T-helper 17 cell (primary cell): ENCODE measurements around the gene EPM2AIP1. TPM values are rescaled to one million over a fixed set of nuclear protein-coding genes. Genes with fewer than 3 reads are reported as not detected.
A peak's percentile ranks its signal among the peaks of the same experiment; 100 is the strongest.
"Not testable (repeated sequence)": the region's sequence is repeated elsewhere in the genome, so short reads cannot be mapped to it uniquely, and the experiment has no call there.

Experiments
- ATAC-seq: fragments of 150-1000 bp; cut with Tn5 transposase; 2 replicates; pipeline ENCODE4 v1.10.0; 2021; ENCODE audit warnings: mild to moderate bottlenecking, moderate library complexity
- DNase-seq, 3 donors: peaks; one replicate each; pipeline versions ENCODE4 v3.0.0 to v3.0.0-alpha.2; 2020 to 2021
- H3K9me3 ChIP-seq: one replicate; pipeline ENCODE4 v1.7.0; 2013; ENCODE audit warnings: low read length, mild to moderate bottlenecking; ENCODE audit not compliant: control insufficient read depth, poor library complexity, severe bottlenecking
- H3K27ac Mint-ChIP-seq: one replicate; pipeline ENCODE4 v1.8.0; 2022; ENCODE audit warnings: mild to moderate bottlenecking, moderate library complexity, mixed read lengths
- H3K27me3 Mint-ChIP-seq: one replicate; pipeline ENCODE4 v1.8.0; 2022; ENCODE audit warnings: mixed read lengths
- H3K36me3 Mint-ChIP-seq: one replicate; pipeline ENCODE4 v1.8.0; 2022; ENCODE audit warnings: low read depth, mixed read lengths
- H3K4me1 Mint-ChIP-seq: one replicate; pipeline ENCODE4 v1.8.0; 2022; ENCODE audit warnings: mild to moderate bottlenecking, mixed read lengths
- H3K4me3 Mint-ChIP-seq: one replicate; pipeline ENCODE4 v1.8.0; 2022; ENCODE audit warnings: mild to moderate bottlenecking, moderate library complexity, mixed read lengths
- total RNA-seq, 4 donors: library from RNA in 2 of 4; stranded (reverse) in 2 of 4; gene quantifications; one replicate each; pipeline ENCODE4 v1.2.3 and lab custom pipeline; 2022 to 2026

The EPM2AIP1 gene
- total RNA-seq, 2 donors from 2014 or later = 31.8 to 32.9 TPM

DNA sequence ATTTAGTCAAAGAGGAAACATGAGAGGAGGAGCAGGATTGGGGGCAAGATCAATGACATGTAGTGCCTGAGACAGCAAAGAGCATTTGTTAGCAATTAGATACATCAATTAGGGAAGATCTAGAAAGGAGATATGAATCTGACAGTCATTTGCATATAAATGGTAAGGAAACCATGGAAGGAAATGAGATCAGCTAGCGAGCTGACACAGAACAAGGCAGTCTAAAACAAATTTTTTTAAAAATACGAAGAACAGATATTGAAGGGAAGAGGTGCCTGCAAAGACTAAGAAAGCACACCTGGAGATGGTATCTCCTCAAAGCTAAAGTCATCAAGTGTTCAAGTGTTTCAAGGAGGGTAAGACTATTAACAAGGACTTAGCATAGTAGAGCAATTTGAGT is 4.6 kb downstream of the EPM2AIP1 start:
- DNase-seq = no peak
- no peak for ATAC-seq
- Mint-ChIP-seq H3K27me3 (no peaks in the 10 kb centered on the region), H3K36me3 (peaks cover 4% of the 10 kb centered on the region), H3K4me3 (peak overlapping the region; percentile 58), H3K4me1 (peaks cover 39% of the 10 kb centered on the region), H3K27ac (peak overlapping the region; percentile 59)
- no peaks in the 10 kb centered on the region for H3K9me3 ChIP-seq

GRCh38 chr3:36981006-36981405 is 11.9 kb downstream of the EPM2AIP1 start:
- H3K9me3 ChIP-seq = no peaks in the 10 kb centered on the region
- peaks cover 10% of the 10 kb centered on the region for H3K36me3 Mint-ChIP-seq
- H3K4me3 Mint-ChIP-seq = no peak overlapping the region
- H3K27me3 Mint-ChIP-seq = no peaks in the 10 kb centered on the region
- no peak for DNase-seq
- H3K4me1 Mint-ChIP-seq = peaks cover 5% of the 10 kb centered on the region
- H3K27ac Mint-ChIP-seq = no peak overlapping the region
- ATAC-seq = no peak

DNA sequence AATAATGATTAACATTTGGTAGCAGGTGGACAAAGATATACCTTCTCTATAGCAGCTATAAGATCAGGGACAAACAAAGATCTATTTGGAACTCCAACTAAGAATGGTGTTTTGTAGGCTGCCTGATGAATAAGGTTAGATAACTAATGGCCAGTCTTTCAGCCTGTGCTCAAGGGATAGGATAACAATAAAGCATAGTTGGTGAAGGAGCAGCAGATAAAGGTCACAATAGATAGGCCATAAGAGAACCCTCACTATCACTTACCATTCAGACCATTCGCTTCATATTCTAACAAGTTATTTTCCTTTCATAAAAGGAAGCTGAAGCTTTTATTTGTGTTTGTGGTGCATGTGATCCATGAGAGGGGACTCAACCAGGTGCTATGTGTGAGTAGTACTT is 19.8 kb downstream of the EPM2AIP1 start:
- Mint-ChIP-seq H3K4me3 (no peak overlapping the region), H3K27me3 (no peaks in the 10 kb centered on the region), H3K4me1 (peaks cover 20% of the 10 kb centered on the region), H3K27ac (peak overlapping the region; percentile 11), H3K36me3 (peaks cover 2% of the 10 kb centered on the region)
- no peaks in the 10 kb centered on the region for H3K9me3 ChIP-seq
- DNase-seq = no peak
- no peak for ATAC-seq

DNA sequence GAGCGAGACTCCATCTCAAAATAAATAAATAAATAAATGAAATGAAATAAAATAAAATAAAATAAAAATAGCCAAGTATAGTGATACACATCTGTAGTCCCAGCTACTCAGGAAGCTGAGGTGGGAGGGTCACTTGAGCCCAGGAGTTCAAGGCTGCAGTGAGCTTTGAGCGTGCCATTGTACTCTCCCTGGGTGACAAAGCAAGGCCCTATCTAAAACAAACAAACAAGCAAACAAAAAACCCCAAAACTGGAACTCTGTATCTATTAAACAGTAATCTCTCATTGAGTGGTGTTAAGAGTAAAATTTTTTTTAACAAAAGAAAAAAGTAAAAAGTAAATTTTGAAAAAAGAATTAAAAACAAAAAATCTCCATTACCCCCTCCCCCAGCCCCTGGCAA is 20.8 kb downstream of the EPM2AIP1 start:
- Mint-ChIP-seq H3K4me1 (peaks cover 20% of the 10 kb centered on the region), H3K36me3 (no peaks in the 10 kb centered on the region), H3K27me3 (no peaks in the 10 kb centered on the region), H3K4me3 (no peak overlapping the region), H3K27ac (no peak overlapping the region)
- no peak for DNase-seq
- H3K9me3 ChIP-seq = no peaks in the 10 kb centered on the region
- no peak for ATAC-seq

GRCh38 chr3:36969540-36970432 is 23.1 kb downstream of the EPM2AIP1 start:
- H3K27ac Mint-ChIP-seq = peak overlapping the region; percentile 92
- H3K27me3 Mint-ChIP-seq = no peaks in the 10 kb centered on the region
- H3K4me1 Mint-ChIP-seq = peaks cover 22% of the 10 kb centered on the region
- ATAC-seq (peak; percentile 97), DNase-seq (no peak)
- H3K36me3 Mint-ChIP-seq = no peaks in the 10 kb centered on the region
- H3K4me3 Mint-ChIP-seq = peak overlapping the region; percentile 47
- H3K9me3 ChIP-seq = no peaks in the 10 kb centered on the region

DNA sequence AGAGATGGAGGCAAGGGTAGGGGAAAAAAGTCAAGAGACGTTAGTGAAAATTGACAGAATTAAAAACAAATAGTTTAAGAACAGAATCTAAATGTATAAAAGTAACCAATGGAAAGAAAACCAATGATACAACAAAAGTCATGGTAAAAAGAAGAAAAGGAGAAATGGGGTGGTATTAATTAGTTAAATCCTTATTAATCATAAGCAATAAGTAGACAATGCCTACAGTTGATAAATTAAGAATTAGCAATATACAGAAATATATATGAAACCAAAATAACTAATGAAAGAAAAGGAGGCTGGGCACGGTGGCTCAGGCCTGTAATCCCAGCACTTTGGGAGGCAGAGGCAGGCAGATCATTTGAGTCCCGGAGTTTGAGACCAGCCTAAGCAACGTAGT is 23.8 kb downstream of the EPM2AIP1 start:
- Mint-ChIP-seq H3K4me1 (peaks cover 23% of the 10 kb centered on the region), H3K4me3 (no peak overlapping the region), H3K27ac (peak overlapping the region; percentile 92), H3K27me3 (no peaks in the 10 kb centered on the region), H3K36me3 (no peaks in the 10 kb centered on the region)
- DNase-seq (no peak), ATAC-seq (no peak)
- no peaks in the 10 kb centered on the region for H3K9me3 ChIP-seq

- Mint-ChIP-seq H3K4me1 (peaks cover 16% of the 10 kb centered on the region), H3K36me3 (no peaks in the 10 kb centered on the region), H3K4me3 (no peak overlapping the region), H3K27me3 (no peaks in the 10 kb centered on the region), H3K27ac (no peak overlapping the region)
- ATAC-seq = no peak
- no peak for DNase-seq
- no peaks in the 10 kb centered on the region for H3K9me3 ChIP-seq
Observed at GRCh38 chr3:36965440-36965839, 27.5 kb downstream of the EPM2AIP1 start.

DNA sequence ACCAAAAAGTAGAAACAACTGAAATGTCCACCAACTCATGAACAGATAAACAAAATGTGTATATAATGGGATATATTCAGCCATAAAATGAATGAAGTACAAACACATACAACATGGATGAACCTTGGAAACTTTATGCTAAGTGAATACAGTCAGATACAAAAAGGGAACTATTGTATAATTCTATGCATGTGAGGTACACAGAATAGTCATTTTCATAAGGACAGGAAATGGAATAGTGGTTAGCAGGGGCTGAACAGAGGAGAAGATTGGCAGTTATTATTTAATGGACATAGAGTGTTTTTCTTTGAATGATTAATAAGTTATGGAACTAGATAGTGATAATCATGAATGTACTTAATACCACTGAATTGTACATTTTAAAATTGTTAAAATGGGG is 28.1 kb downstream of the EPM2AIP1 start:
- Mint-ChIP-seq H3K4me1 (peaks cover 13% of the 10 kb centered on the region), H3K4me3 (no peak overlapping the region), H3K36me3 (no peaks in the 10 kb centered on the region), H3K27ac (no peak overlapping the region), H3K27me3 (no peaks in the 10 kb centered on the region)
- no peak for DNase-seq
- no peak for ATAC-seq
- H3K9me3 ChIP-seq = no peaks in the 10 kb centered on the region

DNA sequence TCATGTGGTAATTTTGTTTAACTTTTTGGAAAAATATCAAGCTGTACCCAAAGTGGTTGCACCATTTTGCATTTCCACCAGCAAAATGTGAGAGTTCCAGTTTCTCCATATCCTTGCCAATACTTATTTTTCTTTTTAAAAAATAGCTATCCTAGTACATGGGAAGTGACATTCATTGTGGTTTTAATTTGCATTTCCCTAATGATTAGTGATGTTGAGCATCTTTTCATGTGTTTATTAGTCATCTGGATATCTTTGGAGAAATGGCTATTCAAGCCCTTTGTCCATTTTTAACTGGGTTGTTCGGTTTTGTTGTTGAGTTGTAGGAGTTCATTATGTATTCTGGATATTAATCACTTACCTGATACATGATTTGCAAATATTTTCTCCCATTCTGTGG is 28.6 kb downstream of the EPM2AIP1 start:
- ATAC-seq (no peak), DNase-seq (no peak)
- no peaks in the 10 kb centered on the region for H3K9me3 ChIP-seq
- Mint-ChIP-seq H3K4me1 (peaks cover 8% of the 10 kb centered on the region), H3K36me3 (no peaks in the 10 kb centered on the region), H3K27me3 (no peaks in the 10 kb centered on the region), H3K4me3 (no peak overlapping the region), H3K27ac (no peak overlapping the region)

DNA sequence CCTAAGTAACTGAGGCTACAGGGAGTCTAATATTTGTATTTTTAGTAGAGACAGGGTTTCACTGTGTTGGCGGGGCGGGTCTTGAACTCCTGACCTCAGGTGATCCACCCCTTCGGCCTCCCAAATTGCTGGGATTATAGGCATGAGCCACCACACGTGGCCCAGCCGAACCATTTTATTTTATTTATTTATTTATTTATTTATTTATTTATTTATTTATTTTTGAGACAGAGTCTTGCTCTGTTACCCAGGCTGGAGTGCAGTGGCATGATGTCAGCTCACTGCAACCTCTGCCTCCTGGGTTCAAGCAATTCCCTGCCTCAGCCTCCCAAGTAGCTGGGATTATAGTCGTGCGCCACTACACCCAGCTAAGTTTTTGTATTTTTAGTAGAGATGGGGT is 29.9 kb downstream of the EPM2AIP1 start:
- not testable (repeated sequence) for H3K36me3 Mint-ChIP-seq, H3K4me1 Mint-ChIP-seq, DNase-seq, H3K4me3 Mint-ChIP-seq, H3K27me3 Mint-ChIP-seq, H3K27ac Mint-ChIP-seq, ATAC-seq, H3K9me3 ChIP-seq

GRCh38 chr3:36960502-36960901 is 32.4 kb downstream of the EPM2AIP1 start:
- H3K27me3 Mint-ChIP-seq = no peaks in the 10 kb centered on the region
- DNase-seq (no peak), ATAC-seq (no peak)
- peaks cover 14% of the 10 kb centered on the region for H3K4me1 Mint-ChIP-seq
- no peaks in the 10 kb centered on the region for H3K36me3 Mint-ChIP-seq
- no peak overlapping the region for H3K27ac Mint-ChIP-seq
- H3K9me3 ChIP-seq = no peaks in the 10 kb centered on the region
- H3K4me3 Mint-ChIP-seq = no peak overlapping the region

GRCh38 chr3:36959821-36960220 is 33.1 kb downstream of the EPM2AIP1 start:
- Mint-ChIP-seq H3K4me3 (no peak overlapping the region), H3K4me1 (peaks cover 15% of the 10 kb centered on the region), H3K27me3 (no peaks in the 10 kb centered on the region), H3K27ac (no peak overlapping the region), H3K36me3 (no peaks in the 10 kb centered on the region)
- ATAC-seq = no peak
- no peaks in the 10 kb centered on the region for H3K9me3 ChIP-seq
- DNase-seq = no peak

DNA sequence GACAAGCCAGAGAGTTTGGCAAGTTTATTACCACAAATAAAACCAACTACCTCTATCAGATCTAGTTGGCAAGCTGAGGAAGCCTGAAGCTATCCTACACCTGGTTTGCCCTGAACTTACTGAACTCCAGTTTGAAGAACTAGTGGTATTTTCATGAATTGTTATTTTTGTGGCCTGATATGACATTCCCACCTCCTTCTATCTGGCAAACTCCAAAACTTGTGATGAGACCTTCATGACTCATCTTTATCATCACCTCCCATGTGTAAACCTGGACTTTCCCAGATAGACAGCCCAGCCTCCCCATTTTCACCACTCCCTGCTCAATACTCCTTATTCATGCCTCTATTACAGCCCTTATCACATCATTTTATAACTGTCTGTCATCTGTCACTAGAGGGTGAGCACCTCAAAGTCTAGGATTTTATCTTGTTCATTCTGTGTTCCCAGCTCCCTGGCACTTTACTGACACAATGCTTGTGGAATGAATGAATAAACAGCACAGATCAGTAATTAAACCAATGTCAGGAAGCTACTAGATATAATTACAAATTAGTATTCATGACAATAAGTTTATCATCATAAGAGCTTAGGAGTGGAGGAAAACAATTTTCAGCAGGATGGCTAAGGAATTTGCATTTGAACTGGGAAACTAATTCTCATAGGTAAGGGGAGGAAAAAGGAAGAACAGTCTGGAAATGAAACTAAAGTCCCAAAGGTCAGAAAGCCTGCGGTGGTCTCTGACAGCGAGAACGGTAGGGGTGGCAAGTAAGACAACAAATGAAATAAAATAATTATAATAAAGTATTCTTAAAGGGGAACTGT is 34.9 kb downstream of the EPM2AIP1 start:
- no peak for DNase-seq
- Mint-ChIP-seq H3K27me3 (no peaks in the 10 kb centered on the region), H3K4me1 (peaks cover 13% of the 10 kb centered on the region), H3K36me3 (no peaks in the 10 kb centered on the region), H3K4me3 (no peak overlapping the region), H3K27ac (no peak overlapping the region)
- no peak for ATAC-seq
- H3K9me3 ChIP-seq = no peaks in the 10 kb centered on the region
